Stromal cell of bone marrow (primary cell): Measurements from ENCODE around the gene IFNA7.
A peak's percentile ranks its signal among the peaks of the same experiment; 100 is the strongest.
"Not testable (repeated sequence)": the region's sequence is repeated elsewhere in the genome, so short reads cannot be mapped to it uniquely, and the experiment has no call there.

Experiments used
- DNase-seq: peaks from one replicate; pipeline ENCODE4 v3.0.0-alpha.2; 2012; ENCODE audit warnings: low read depth

Gene IFNA7

DNA sequence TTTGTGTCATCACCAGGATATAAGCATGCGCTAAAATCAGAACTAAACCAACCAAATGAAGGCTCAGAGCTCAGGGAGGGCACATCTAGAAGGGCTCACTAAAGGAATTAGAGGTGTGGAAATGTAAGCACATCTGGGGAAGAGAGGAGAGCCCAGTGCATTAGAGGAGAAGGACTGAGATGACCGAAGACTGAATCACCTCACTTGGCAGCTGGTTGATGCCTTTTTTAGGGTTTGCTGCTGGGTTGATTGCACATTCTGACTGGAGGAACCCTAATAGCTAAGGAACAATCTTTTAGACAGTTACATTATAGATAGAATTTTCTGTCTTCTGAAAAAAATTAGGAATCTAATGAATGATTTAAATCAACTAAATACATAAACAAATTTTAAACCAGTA lies 27.3 kb downstream of the IFNA7 start:
- DNase-seq, result no peak

DNA sequence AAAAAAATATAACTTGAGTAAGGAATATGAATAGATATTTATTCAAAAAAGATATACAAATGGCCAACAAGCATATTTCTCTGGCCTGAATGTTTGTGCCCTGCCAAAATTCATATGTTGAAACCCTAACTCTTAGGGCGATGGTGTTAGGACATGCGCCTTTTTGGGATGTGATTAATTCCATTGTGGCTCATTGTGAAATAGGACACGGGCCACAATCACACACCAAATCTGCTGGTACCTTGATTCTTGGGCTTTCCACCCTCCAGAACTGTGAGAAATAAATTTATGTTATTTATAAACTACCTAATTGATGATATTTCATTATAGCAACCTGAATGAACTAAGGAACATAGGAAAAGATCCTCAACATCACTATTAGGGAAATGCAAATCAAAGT lies 29.8 kb downstream of the IFNA7 start:
- no peak for DNase-seq

DNA sequence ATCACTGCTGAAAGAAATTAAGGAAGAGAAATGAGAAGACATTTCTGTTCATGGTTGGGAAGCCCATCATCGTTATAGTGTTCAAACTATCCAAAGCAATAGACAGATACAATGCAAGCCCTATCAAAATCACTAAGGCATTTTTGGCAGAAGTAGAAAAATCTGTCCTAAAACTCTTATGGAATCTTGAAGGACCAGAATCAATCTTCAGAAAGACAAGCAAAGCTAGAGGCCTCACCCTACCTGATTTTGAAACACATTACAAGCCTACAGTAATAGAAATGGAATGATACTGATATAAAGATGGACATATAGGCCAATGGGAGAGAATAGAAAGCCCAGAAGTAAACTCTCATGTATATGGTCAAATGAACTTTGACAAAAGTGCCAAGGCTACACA lies 30.7 kb downstream of the IFNA7 start:
- no peak for DNase-seq

DNA sequence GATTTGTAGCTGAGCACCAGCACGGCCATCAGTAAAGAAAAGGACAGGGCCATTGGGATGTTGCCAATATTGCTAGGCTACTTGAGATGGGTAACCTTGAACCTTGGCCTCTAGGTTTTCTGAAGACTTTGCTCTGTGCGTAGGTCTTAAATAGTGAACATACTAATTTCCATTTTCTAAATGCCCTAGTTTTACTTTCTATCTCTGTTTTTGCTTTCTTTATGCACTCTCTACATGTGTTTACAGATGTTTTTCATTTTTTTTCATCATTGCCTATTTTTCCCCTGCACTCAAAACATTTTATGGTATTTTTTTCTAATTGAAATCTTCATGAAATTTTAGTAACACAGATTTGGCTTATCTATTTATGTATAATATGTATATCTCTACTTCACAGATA lies 35.4 kb downstream of the IFNA7 start, which contains the start of gene IFNA21:
Gene IFNA21, minus strand, starts transcription at position 101 of the 400 bp plus-strand sequence. Its CDS starts 48 bp downstream, at position 53.
- not testable (repeated sequence) for DNase-seq

DNA sequence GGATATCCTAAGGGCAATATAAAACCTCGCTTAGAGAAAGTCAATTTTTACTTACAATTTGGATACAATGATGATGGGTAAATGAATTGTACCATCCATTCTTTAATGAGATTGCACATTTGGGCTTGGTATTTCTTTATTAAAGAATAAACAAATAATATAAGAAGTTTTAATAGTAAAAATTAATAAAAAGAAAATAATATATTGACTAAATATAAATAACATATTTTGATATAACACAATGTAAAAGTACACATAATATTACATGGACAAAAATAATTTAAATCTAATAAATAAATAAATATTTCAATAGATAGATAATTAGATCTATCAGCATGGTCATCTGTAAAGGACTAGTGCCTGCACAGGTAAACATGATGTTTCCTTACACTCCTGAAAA lies 36.5 kb downstream of the IFNA7 start:
- no peak for DNase-seq

DNA sequence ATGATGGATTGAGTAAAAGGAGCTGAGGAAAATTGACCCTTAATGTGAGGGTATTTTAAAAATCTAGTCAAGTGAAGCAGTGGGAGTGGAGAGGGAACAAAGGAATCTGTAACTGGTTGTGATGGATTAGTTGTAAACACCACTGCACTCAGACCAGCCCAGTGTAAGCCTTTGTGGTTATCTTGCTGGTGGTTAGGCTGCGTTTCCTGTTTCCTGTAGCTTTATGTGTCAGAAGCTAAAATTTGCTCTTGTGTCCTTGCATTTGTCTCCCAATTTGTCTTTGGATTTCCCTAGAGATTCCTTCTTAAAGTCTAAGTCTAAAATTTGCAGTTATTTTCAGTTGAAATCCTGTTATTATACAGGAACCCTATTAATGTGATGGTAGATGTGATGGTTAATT lies 41.8 kb downstream of the IFNA7 start:
- DNase-seq, result no peak

DNA sequence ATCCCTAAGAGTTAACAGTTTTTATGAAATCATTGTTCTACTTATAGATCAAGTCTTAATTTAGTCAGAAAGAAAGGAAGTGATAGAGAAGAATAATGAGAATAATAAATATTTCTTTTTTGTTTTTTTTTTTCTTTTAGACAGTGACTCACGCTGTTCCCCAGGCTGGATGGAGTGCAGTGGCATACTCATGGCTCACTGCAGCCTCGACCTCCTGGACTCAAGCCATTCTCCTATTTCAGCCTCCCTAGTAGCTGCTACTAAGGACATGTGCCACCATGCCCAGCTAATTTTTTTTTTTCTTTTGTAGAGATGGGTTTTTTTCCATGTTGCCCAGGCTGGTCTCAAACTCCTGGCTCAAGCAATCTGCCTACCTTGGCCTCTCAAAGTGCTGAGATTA lies 46.5 kb downstream of the IFNA7 start:
- DNase-seq, result peak; percentile 20

DNA sequence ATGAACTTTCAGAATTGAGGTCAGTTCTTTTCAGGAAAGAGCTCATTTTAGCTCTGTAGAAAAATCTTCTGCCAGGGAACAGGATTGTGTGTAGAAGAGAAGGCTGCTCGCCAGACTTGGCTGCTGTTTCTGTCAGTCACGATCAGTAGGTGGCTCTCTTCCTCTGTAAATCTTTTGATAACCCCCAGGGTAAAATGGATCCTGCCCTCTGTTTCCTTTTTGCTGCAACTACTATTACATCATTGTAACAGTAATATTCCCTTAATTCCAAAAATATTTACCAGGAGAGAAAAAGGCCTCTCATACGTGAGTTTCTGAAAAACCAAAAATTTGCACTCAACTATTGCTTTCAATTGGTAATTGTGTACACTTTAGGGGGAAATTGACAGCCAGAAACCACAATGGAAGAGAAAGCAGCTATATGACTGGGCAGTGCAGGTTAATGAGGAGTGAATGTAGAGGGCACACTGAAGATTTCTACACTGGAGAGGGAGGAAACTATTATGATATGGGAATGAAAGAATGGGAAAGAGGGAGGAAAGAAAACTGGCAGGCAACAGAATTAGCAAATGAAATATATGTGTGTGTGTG lies 47.9 kb downstream of the IFNA7 start:
- DNase-seq, result peak; percentile 45

DNA sequence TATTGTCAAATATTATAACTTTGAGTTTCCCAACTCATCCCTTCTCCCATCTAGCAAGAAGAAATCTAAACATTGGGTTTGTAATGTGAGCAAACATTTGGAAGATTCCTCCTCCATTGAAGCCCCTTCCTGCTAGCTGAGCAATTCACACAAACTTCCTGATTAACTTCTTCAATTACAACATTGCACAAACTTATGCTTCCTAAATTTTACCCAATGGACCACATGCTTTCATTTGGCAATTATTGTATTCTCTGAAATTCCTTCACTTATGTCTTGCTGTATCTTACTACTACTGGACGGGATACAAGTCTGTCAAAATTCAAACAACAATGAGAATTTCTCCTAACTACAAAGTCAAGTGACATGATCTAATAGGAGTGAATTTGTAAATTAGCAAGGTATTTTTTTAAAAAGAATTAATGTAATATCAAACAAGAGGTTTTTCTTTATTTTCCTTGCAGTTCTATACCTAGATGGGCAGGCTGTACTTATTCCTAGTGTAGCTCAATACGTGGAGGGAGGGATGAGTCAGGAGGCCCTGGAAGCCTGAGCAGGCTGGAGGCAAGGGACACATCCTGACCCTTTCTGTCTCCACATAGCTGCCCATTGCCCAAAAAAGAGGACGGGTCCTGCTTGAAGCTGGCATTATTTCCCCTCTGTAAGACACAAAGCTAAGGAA lies 48.5 kb downstream of the IFNA7 start:
- peak; percentile 24 for DNase-seq
